Activated CD4-positive, CD25-positive, alpha-beta regulatory T cell treated with anti-CD3 and anti-CD28 coated beads, Interleukin-2, amount 50 U/mL, for 72 hours (primary cell): Measurements from ENCODE around the gene PRKCZ.

Experiments
- DNase-seq: peaks from one replicate; pipeline ENCODE4 v3.0.0; 2021

PRKCZ gene

GRCh38 chr1:2070016-2070415, 19.8 kb downstream of the PRKCZ start:
- DNase-seq: no peak

GRCh38 chr1:2070800-2071530, 20.8 kb downstream of the PRKCZ start:
- DNase-seq: no peak

- DNase-seq: no peak
Measured at GRCh38 chr1:2072109-2072806, 22.0 kb downstream of the PRKCZ start.

GRCh38 chr1:2072891-2073290, 22.7 kb downstream of the PRKCZ start:
- no peak for DNase-seq

- no peak for DNase-seq
Measured at GRCh38 chr1:2073382-2074230, 23.4 kb downstream of the PRKCZ start.

GRCh38 chr1:2074396-2074795, 24.2 kb downstream of the PRKCZ start:
- no peak for DNase-seq

- no peak for DNase-seq
Measured at GRCh38 chr1:2074944-2075740, 24.9 kb downstream of the PRKCZ start.

- DNase-seq: no peak
Measured at GRCh38 chr1:2076826-2077225, 26.6 kb downstream of the PRKCZ start.

GRCh38 chr1:2078170-2078569, 28.0 kb downstream of the PRKCZ start:
- DNase-seq: no peak

GRCh38 chr1:2079396-2080085, 29.3 kb downstream of the PRKCZ start:
- no peak for DNase-seq

GRCh38 chr1:2080140-2080539, 29.9 kb downstream of the PRKCZ start:
- no peak for DNase-seq

GRCh38 chr1:2080884-2081283, 30.7 kb downstream of the PRKCZ start:
- no peak for DNase-seq

GRCh38 chr1:2081326-2081885, 31.2 kb downstream of the PRKCZ start:
- DNase-seq: no peak

- no peak for DNase-seq
Measured at GRCh38 chr1:2082064-2082463, 31.9 kb downstream of the PRKCZ start.

- DNase-seq: no peak
Measured at GRCh38 chr1:2083666-2084065, 33.5 kb downstream of the PRKCZ start.

- DNase-seq: no peak
Measured at GRCh38 chr1:2084306-2084705, 34.1 kb downstream of the PRKCZ start.

GRCh38 chr1:2085080-2085479, 34.9 kb downstream of the PRKCZ start:
- no peak for DNase-seq

- no peak for DNase-seq
Measured at GRCh38 chr1:2086446-2087078, 36.4 kb downstream of the PRKCZ start.

- DNase-seq: no peak
Measured at GRCh38 chr1:2087766-2088165, 37.6 kb downstream of the PRKCZ start.

- DNase-seq: no peak
Measured at GRCh38 chr1:2088458-2088857, 38.2 kb downstream of the PRKCZ start.

- DNase-seq: no peak
Measured at GRCh38 chr1:2089051-2089450, 38.8 kb downstream of the PRKCZ start.
